K562 (cell line): ENCODE data around the gene PGM2. TPM values are rescaled to one million over a fixed set of nuclear protein-coding genes. Genes with fewer than 3 reads are reported as not detected.

ENCODE experiments used
- ATAC-seq: fragments of 200-7000 bp; cut with Tn5 transposase; 3 replicates; pipeline ENCODE4 v1.9.1; 2020; ENCODE audit warnings: moderate library complexity
- BruUV-seq: library from RNA; stranded (reverse); fragments of 400-500 nt; replicated peaks from 2 replicates; lab custom pipeline; 2021; lab: Mats Ljungman, UMichigan
- CTCF ChIA-PET: fragments of 300-600 bp; formaldehyde crosslinking; extraction: SDS; loops from one replicate; lab custom pipeline; 2021; ENCODE audit warnings: low intra/inter-chr PET ratio; lab: Yijun Ruan, JAX
- POLR2A ChIA-PET: fragments of 300-600, 350-650 bp; sonication (Branson Sonifier 250); formaldehyde crosslinking; extraction: SDS; loops from one replicate; lab custom pipeline; 2021; ENCODE audit warnings: antibody characterized with exemption, inconsistent platforms; lab: Yijun Ruan, JAX
- DNase-seq, 4 experiments: peaks; one replicate each; pipeline versions ENCODE4 v3.0.0 to v3.0.0-alpha.2; 2011 to 2018; ENCODE audit warnings: low spot score in 3 of 4, mixed read lengths in 3 of 4; ENCODE audit errors: extremely low read depth in 1 of 4
- FAIRE-seq: peaks from 2 replicates; lab custom pipeline; 2011; peaks lifted over from hg19 to GRCh38; lab: Jason Lieb, UNC
- H2AFZ ChIP-seq: 2 replicates; pipeline ENCODE4 v1.6.0; 2011; ENCODE audit warnings: low read depth, low read length, control low read depth, inconsistent platforms
- H3K27ac ChIP-seq: fragments of 200-600 bp; 3 replicates; pipeline ENCODE4 v1.8.0; 2011; ENCODE audit warnings: low read depth, mild to moderate bottlenecking, control low read depth, inconsistent platforms, low read length, moderate library complexity, mixed read lengths; ENCODE audit errors: extremely low read depth
- H3K27me3 ChIP-seq, 2 experiments: fragments of 300-600 bp in 1 of 2; 2 replicates in 1 of 2; 3 replicates in 1 of 2; pipeline versions ENCODE4 v1.6.0 to v1.8.0; 2011; ENCODE audit warnings: inconsistent platforms in 2 of 2, low read length in 2 of 2, mild to moderate bottlenecking in 1 of 2, mixed read lengths in 1 of 2, moderate library complexity in 1 of 2; ENCODE audit not compliant: control insufficient read depth in 2 of 2, insufficient read depth in 2 of 2
- H3K36me3 ChIP-seq: fragments of 300-600 bp; 3 replicates; pipeline ENCODE4 v1.8.0; 2011; ENCODE audit warnings: mild to moderate bottlenecking, low read length, inconsistent platforms; ENCODE audit not compliant: control insufficient read depth, insufficient read depth
- H3K4me1 ChIP-seq, 2 experiments: fragments of 200-600 bp in 1 of 2; replicated peaks in 1 of 2; 2 replicates in 1 of 2; 3 replicates in 1 of 2; pipeline versions ENCODE4 v1.5.1 to v1.8.0; 2011; ENCODE audit warnings: inconsistent platforms in 2 of 2, low read length in 2 of 2, mild to moderate bottlenecking in 1 of 2, mixed read lengths in 1 of 2, moderate library complexity in 1 of 2; ENCODE audit not compliant: control insufficient read depth in 2 of 2, insufficient read depth in 2 of 2
- H3K4me2 ChIP-seq: 2 replicates; pipeline ENCODE4 v1.6.1; 2011; ENCODE audit warnings: low read length, control low read depth, inconsistent platforms, mixed read lengths; ENCODE audit not compliant: insufficient read depth
- H3K4me3 ChIP-seq: fragments of 200-600 bp; sonication (generic), shearing (Covaris generic); 2 replicates; pipeline ENCODE4 v1.5.1; 2016; ENCODE audit warnings: control low read depth, inconsistent platforms
- H3K79me2 ChIP-seq: fragments of 200-600 bp; 3 replicates; pipeline ENCODE4 v1.8.0; 2011; ENCODE audit warnings: low read length, inconsistent platforms; ENCODE audit not compliant: control insufficient read depth, insufficient read depth
- H3K9ac ChIP-seq, 2 experiments: 2 replicates each; pipeline versions ENCODE4 v1.6.0 to v1.6.1; 2011; ENCODE audit warnings: low read depth in 2 of 2, low read length in 2 of 2, control low read depth in 1 of 2, inconsistent platforms in 1 of 2, mild to moderate bottlenecking in 1 of 2, mixed read lengths in 1 of 2; ENCODE audit not compliant: insufficient read depth in 1 of 2
- H3K9me1 ChIP-seq: one replicate; pipeline ENCODE4 v1.6.0; 2011; ENCODE audit warnings: inconsistent platforms, mild to moderate bottlenecking, low read length, moderate library complexity; ENCODE audit not compliant: control insufficient read depth, insufficient read depth
- H3K9me3 ChIP-seq: replicated peaks from 2 replicates; pipeline ENCODE4 v1.5.1; 2011; ENCODE audit warnings: low read depth, low read length, inconsistent platforms; ENCODE audit not compliant: control insufficient read depth, insufficient read depth
- H4K20me1 ChIP-seq: replicated peaks from 2 replicates; pipeline ENCODE4 v1.6.1; 2011; ENCODE audit warnings: low read length, inconsistent platforms, mixed read lengths; ENCODE audit not compliant: control insufficient read depth, insufficient read depth
- CAMTA2 ChIP-seq: fragments of 250-450 bp; sonication (Bioruptor Pico); conservative IDR thresholded peaks from 2 replicates; pipeline ENCODE4 v1.5.1; 2022
- CBFA2T3 ChIP-seq: fragments of 450-650 bp; IDR thresholded peaks from 2 replicates; pipeline ENCODE4 v1.6.1; 2017
- ESRRA ChIP-seq: fragments of 450-650 bp; IDR thresholded peaks from 2 replicates; pipeline ENCODE4 v1.6.1; 2014; ENCODE audit warnings: low read depth, mild to moderate bottlenecking, moderate library complexity, borderline replicate concordance
- IRF1 ChIP-seq: sonication (generic); formaldehyde crosslinking; IDR thresholded peaks from 2 replicates; pipeline ENCODE4 v1.8.0; 2022; ENCODE audit warnings: missing genetic modification reagents, mild to moderate bottlenecking, borderline replicate concordance
- POLR2A ChIP-seq: fragments of 450-650 bp; conservative IDR thresholded peaks from 2 replicates; pipeline ENCODE4 v1.6.1; 2016
- SIRT6 ChIP-seq: IDR thresholded peaks from one replicate; pipeline ENCODE4 v1.6.1; 2012; ENCODE audit warnings: low read depth, mild to moderate bottlenecking, control low read depth, inconsistent platforms, low read length, moderate library complexity
- SP2 ChIP-seq: IDR thresholded peaks from 2 replicates; pipeline ENCODE4 v1.6.1; 2011; ENCODE audit warnings: mild to moderate bottlenecking, low read depth, low read length, moderate library complexity; ENCODE audit not compliant: poor library complexity, severe bottlenecking; ENCODE audit errors: extremely low read depth
- SREBF1 ChIP-seq: fragments of 150-350 bp; IDR thresholded peaks from 2 replicates; pipeline ENCODE4 v1.6.1; 2014; ENCODE audit warnings: antibody characterized with exemption, low read depth, low read length, borderline replicate concordance
- SRSF3 ChIP-seq: fragments of 200-400 bp; formaldehyde crosslinking; IDR thresholded peaks from 2 replicates; pipeline ENCODE4 v1.6.1; 2016; ENCODE audit warnings: mild to moderate bottlenecking, low read length, moderate library complexity; ENCODE audit not compliant: insufficient read depth
- U2AF2 ChIP-seq: fragments of 200-400 bp; formaldehyde crosslinking; optimal IDR thresholded peaks from 2 replicates; pipeline ENCODE3; 2017; ENCODE audit warnings: low read depth, mild to moderate bottlenecking, low read length
- ZNF3 ChIP-seq: fragments of 250-450 bp; sonication (Bioruptor Pico); IDR thresholded peaks from 2 replicates; pipeline ENCODE4 v1.5.0; 2021; ENCODE audit warnings: mild to moderate bottlenecking, moderate library complexity
- WGBS: fragments of 100-300 bp; shearing (Covaris generic); methylation state at CpG from one replicate; pipeline ENCODE4 v1.1.6; 2016; ENCODE audit warnings: low coverage, mixed read lengths; ENCODE audit not compliant: insufficient coverage; ENCODE audit errors: missing lambda C conversion rate; 5-methylcytosine and 5-hydroxymethylcytosine counted together
- in situ Hi-C: fragments of 300-500 bp; cut with MboI; formaldehyde crosslinking; loops from 4 replicates; pipeline ENCODE4 v1.15.0; 2018; ENCODE audit warnings: inconsistent platforms, mixed read lengths
- intact Hi-C: fragments of 100-400 bp; cut with micrococcal nuclease; formaldehyde crosslinking; loops from 2 replicates; pipeline ENCODE4 v1.14.2; 2022
- polyA plus RNA-seq, 8 experiments: library from polyadenylated mRNA; depleted of rRNA in 4 of 8; stranded (reverse) in 5 of 8; unstranded in 3 of 8; fragments of >200 nt; fragmentation: Nextera tagmentation in 2 of 8; fragmentation: Illumina TruSeq in 1 of 8; extraction: Ambion mirVana in 2 of 8; extraction: Trizol in 1 of 8; gene quantifications; 2 replicates each; pipeline versions ENCODE4 v1.2.1 to v1.2.3, GENCODE V29; 2011 to 2014; ENCODE audit warnings: inconsistent platforms in 1 of 8, missing spikeins in 1 of 8
- total RNA-seq, 7 experiments: library from RNA; depleted of rRNA in 6 of 7; stranded (reverse); fragments of >200 nt in 6 of 7; fragmentation: Illumina TruSeq in 2 of 7; extraction: Trizol in 2 of 7; gene quantifications; 2 replicates each; pipeline versions ENCODE4 v1.2.1 to v1.2.3, GENCODE V29; 2011 to 2021; ENCODE audit warnings: low replicate concordance in 1 of 7

Gene PGM2
- total and polyA plus RNA-seq, 9 of the 15 experiments (the other 6 are each of a cell fraction or from before 2014, with no cell fraction given): 15.2 to 77.3 (median 51.4) TPM

GRCh38 chr4:37805091-37805490 is 21.4 kb upstream of the PGM2 start:
- CTCF ChIA-PET: no interaction called here
- Histone ChIP-seq H3K9me1 (no peaks in the 10 kb centered on the region), H2AFZ (no peak overlapping the region), H3K4me2 (no peak overlapping the region), H3K36me3 (no peaks in the 10 kb centered on the region), H3K9ac (no peak overlapping the region), H3K9me3 (no peaks in the 10 kb centered on the region), H3K27me3 (peaks cover 0 to 4% of the 10 kb centered on the region in 2 experiments; a peak in 2 of 5 replicates), H4K20me1 (no peaks in the 10 kb centered on the region), H3K27ac (no peak overlapping the region), H3K4me3 (no peak overlapping the region), H3K4me1 (no peaks in the 10 kb centered on the region), H3K79me2 (no peaks in the 10 kb centered on the region)
- TF ChIP-seq SRSF3: no peak
- no peak for TF ChIP-seq ESRRA
- TF ChIP-seq CAMTA2 (CRISPR knock-in tag): no peak
- TF ChIP-seq SREBF1: no peak
- no peak for TF ChIP-seq SP2
- TF ChIP-seq U2AF2: no peak
- no peak for TF ChIP-seq ZNF3 (CRISPR knock-in tag)
- TF ChIP-seq POLR2A: no peak
- no peak for TF ChIP-seq IRF1 (CRISPR knock-in tag)
- TF ChIP-seq CBFA2T3: no peak
- TF ChIP-seq SIRT6: no peak
- no TSS peak for BruUV-seq
- DNase-seq: no peak
- in situ Hi-C loops: loop anchor here (5.0 kb wide), 1 partner anchor 227 kb away; no protein-coding TSS in a partner anchor
- FAIRE-seq: no peak
- WGBS: 0% methylated on average over 5 of the region's 5 CpGs
- intact Hi-C loops: loop anchor here (10.0 kb wide), 1 partner anchor 360 kb away; no protein-coding TSS in a partner anchor
- POLR2A ChIA-PET: interaction anchor here (1.2 kb wide), 1 partner anchor 21 kb away, joined by 3 read pairs; no protein-coding TSS in a partner anchor
- no peak for ATAC-seq
